NOMO-1 treated with DMSO at 0.1 percent for 48 hours (cell line): ENCODE results near the gene AFF3.
"Not testable (repeated sequence)": the region's sequence is repeated elsewhere in the genome, so short reads cannot be mapped to it uniquely, and the experiment has no call there.

Source experiments
- DNase-seq: peaks from one replicate; lab custom pipeline; 2025; ENCODE audit not compliant: unreplicated experiment; lab: John Stamatoyannopoulos, UW

Gene AFF3

DNA sequence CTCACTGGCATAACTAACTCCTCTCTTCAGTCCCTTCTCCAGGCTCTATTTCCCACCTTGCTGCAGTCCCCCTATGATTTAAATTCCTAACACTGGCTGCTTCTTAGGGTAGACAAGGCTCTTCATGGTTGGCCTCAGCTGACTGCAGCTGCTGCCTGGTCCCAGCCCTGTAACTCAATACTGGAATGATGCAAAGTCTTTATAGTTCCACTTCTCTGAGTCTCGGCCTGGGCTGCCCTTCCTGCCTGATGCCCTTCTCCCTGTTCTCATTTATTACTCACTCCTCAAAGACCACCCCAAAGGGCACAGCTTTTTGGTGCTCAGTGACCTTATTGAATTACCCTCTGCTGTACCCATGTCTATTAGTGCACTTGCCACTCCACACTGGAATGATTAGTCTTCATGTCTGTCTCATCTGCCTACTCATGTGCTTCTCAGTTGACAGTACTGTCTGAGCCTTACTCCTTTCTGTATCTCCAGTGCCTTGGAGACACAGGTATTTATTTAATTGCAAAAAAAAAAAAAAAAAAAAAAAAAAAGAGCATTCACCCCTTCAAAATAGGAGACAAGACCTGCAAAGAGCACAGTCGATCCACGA is 453.1 kb downstream of the AFF3 start:
- no peak for DNase-seq

GRCh38 chr2:99688699-99689098 is 453.7 kb downstream of the AFF3 start:
- no peak for DNase-seq

DNA sequence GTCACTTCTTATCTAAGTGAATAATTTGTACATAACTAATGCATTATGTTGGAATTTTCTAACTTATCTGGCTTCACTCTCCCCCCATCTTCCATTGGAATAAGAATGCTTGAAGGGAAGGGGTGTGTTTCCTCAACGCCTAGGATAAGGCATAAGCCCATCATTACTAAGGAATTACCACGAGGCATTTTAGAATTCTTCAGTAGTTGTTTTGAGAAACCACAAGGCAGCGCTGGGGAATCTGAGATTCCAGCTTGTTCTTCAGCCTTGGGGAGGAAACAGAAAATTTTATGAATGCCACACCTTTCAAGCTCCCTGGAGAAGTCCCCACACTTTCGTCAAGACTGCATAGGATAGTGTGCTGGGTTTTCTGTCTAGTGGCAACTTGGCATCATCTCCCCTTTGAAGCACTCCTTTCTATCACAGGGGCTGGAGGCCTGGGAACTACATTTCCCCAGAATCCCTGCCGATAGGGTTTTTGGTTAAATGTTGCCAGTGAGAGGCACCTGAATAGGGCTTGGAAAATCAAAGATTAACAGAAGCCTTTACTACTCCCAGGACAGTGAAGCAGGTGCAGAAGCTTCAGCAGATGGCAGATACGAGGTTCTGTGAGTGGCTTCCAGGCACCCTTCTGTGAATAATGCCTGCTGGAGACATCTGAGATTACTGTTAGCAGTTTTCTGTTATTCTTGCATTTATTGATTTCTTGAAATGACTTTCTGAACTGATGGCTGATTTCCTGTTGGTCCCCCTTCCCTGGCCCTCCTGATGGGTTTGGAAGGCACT is 459.9 kb downstream of the AFF3 start:
- DNase-seq, result no peak

DNA sequence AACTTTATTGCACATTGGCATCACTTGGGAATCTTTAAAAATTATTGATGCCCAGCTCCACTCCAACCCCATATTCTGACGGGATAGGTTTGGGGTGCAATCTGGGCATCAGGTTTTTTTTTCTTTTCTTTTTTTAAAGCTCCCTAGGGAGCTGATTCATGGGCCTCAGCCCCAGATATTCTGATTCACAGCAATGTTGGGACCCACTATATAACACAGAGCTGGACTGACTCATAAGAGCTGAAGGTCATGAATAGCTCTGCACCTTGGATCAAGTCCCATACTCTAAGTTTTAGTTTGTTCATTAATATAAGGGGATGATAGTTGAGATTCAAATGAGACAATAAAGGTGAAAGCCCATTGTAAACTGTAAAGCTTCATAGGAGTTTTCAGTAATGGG is 461.4 kb downstream of the AFF3 start:
- no peak for DNase-seq

- no peak for DNase-seq
These were observed 462.9 kb downstream of the AFF3 start for GRCh38 chr2:99679518-99679917.

GRCh38 chr2:99678625-99679024 is 463.8 kb downstream of the AFF3 start:
- no peak for DNase-seq

GRCh38 chr2:99677814-99678213 is 464.6 kb downstream of the AFF3 start:
- DNase-seq, result no peak

DNA sequence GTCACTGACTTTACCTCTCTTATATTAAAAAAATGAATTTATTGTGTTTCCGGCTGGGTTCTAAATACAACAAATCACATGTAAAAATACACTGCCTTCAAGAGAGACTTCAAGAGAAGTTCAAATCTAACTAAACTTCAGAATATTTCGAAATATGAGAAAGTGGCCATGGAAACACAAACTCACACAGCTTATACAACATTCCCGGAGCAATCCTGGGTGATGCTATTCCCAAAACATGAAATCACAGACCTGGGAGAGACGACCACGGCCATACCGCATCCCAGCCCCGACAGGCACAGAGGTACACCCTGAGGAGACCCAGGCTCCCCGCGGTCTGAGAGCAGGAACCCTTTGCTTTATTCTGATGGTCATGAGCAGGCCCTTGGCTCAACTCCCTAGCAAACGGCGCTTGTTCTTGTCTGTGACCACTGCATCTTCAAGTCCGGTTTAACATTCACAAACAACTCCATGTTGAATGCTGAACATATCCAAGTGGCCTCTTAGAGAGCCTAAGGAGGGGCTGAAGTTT is 467.2 kb downstream of the AFF3 start:
- no peak for DNase-seq

DNA sequence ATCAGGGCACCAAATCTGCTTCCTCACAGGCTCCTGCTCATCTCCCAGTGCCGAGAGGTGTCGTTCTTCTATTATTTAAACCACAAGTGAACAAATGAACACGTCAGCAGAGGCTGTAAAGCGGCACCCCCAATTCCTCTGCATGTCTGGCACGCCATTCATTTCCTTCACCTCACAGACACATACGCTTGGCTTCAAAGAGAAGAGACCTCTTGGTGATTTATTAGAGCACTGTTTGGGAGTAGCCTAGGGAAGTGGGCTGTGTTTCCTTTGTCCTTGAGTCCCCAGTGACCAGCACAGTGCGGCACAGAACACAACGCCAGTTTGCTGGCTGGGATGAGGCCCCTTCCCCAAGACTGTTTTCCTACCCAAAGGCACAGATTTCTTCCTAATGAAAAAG is 468.3 kb downstream of the AFF3 start:
- DNase-seq, result no peak

GRCh38 chr2:99672766-99673350 is 469.5 kb downstream of the AFF3 start:
- DNase-seq, result no peak

GRCh38 chr2:99670768-99671734 is 471.3 kb downstream of the AFF3 start:
- no peak for DNase-seq

GRCh38 chr2:99666256-99666655 is 476.1 kb downstream of the AFF3 start:
- DNase-seq, result no peak

GRCh38 chr2:99663641-99664040 is 478.7 kb downstream of the AFF3 start:
- DNase-seq, result no peak

DNA sequence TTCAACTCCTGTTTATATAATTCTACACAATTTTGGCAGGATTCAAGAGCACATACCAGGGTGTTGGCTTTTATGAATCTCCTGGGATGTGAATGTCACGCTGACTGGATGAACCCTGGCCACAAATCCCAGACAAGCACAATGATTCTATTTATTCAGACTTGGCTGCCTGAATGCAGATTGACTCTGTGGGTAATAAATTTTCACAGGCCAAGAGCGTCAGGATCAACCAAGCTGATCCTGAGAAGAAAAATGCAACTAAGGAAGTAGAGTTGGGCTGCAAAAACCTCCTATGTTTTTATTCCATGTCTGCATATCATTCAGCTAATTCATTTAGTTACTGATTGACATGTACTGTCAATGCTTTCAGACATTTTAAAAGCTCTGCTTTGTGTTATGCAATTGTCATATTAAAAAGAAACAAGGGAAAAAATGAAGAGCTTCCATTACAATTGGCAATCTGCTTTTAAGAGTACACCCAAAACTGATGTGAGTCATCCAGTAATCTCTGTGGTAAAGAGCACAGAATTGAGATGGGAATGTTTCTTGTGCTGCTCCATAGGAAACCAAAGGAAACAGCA is 479.5 kb downstream of the AFF3 start:
- DNase-seq, result no peak

- not testable (repeated sequence) for DNase-seq
These were observed 480.6 kb downstream of the AFF3 start for GRCh38 chr2:99661761-99662160.

DNA sequence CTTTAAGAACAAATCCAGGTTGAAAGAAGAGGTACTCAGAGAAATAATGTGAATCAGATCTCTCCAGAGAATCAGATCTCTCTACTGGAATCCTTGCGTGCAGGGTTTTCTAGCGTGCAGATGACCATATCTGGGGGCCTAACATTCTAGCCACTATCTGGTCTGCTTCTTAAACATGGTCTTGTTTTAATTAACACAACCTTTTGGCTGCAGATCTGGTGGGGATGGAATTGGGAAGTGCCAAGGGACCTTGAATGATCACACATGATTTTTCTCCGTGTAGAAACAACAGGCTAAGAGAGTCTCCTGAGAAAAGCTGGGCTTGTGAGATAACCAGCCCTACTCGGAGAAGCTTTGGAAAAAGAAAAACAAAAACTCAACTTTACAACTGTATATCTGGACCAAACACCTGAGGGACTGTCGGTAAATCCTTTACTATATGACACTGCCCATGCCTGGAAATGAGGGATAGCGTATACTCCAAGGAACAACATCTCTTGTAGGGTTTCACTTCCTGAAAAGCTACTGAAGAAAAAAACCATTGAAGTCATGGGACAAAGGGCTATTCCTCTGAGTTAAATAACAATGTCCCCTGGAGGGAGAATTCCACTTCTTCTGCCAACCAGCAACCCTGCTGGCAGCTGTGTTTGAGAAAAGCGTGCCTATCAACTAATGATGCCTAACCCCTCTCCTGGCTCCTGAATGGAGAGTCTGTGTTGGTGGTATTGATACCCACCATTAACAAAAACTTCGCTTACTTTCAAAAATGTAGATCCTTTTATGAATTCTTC is 481.6 kb downstream of the AFF3 start:
- peak; percentile 23 for DNase-seq

GRCh38 chr2:99659874-99660273 is 482.5 kb downstream of the AFF3 start:
- no peak for DNase-seq

DNA sequence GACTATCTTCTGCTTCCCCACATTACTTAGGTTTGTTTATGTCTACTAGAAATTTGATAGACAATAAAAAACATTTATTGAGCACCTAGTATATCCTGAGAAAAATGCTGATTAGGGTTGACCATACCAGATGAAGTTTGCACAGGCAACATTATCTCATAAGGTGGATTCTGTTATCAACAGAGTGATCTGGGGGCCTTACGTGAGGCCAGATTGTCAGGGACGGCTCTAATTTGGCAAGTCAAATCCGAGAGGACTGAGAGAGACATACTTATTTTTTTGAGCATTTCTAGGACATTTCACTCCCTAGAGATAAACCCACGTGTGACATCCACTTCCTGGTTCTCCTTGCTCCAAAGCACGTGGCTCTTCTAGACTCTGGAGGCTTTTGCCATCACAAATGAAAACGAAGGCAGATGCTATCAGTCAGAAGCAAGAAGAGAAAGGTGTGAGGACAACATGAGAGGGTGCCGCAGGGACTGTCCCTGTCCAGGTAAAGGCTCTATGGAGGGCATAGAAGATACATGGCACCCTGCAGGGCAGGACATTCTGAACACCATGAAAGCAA is 484.6 kb downstream of the AFF3 start:
- no peak for DNase-seq

GRCh38 chr2:99656994-99657393 is 485.4 kb downstream of the AFF3 start:
- DNase-seq, result no peak

DNA sequence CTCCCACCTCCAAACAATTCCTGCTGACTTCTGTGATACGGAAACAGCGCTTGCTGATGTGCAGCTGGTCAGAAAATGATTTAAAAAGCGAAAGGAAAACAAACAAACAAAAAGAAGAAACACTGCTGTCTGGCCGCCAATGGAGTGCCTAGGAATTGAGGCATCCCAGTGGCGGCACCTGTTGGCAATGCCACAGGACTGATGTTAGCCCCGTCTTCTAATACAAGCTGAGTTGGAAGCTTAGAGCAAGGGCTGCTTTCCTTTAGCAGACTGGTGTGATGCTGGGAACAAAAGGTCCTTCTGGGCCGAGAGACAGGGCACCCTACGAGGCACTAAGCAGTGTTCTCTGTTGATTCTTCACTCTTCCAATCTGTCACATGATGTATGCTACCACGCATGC is 489.0 kb downstream of the AFF3 start:
- no peak for DNase-seq
